SU-DHL-6 (cell line): ENCODE measurements around the gene DNAH14.

ENCODE experiments used
- H2AFZ ChIP-seq: fragments of 200-600 bp; sonication (generic); 2 replicates; pipeline ENCODE4 v1.6.1; 2014; ENCODE audit warnings: low read depth, mild to moderate bottlenecking, moderate library complexity, mixed read lengths, antibody characterized with exemption, low read length; ENCODE audit not compliant: severe bottlenecking
- H3F3A ChIP-seq: fragments of 200-600 bp; shearing (Covaris generic); 2 replicates; pipeline ENCODE4 v1.6.0; 2016; ENCODE audit warnings: antibody characterized with exemption, mild to moderate bottlenecking; ENCODE audit not compliant: insufficient read depth
- H3K27ac ChIP-seq: fragments of 200-600 bp; sonication (generic); 2 replicates; pipeline ENCODE4 v1.5.1; 2016; ENCODE audit warnings: low read depth, mild to moderate bottlenecking, low read length, moderate library complexity, mixed read lengths
- H3K27me3 ChIP-seq: fragments of 200-600 bp; sonication (generic), shearing (Covaris generic); 2 replicates; pipeline ENCODE4 v1.6.0; 2014; ENCODE audit warnings: mild to moderate bottlenecking, low read length
- H3K36me3 ChIP-seq: fragments of 200-600 bp; sonication (generic); 2 replicates; pipeline ENCODE4 v1.6.1; 2014; ENCODE audit warnings: mild to moderate bottlenecking, low read length, mixed read lengths
- H3K4me2 ChIP-seq: fragments of 300-600, 200-600 bp; shearing (Covaris generic), sonication (generic); 2 replicates; pipeline ENCODE4 v1.6.0; 2014; ENCODE audit warnings: low read length, low read depth, mild to moderate bottlenecking; ENCODE audit not compliant: poor library complexity, severe bottlenecking
- H3K4me3 ChIP-seq: fragments of 200-600 bp; sonication (generic); 2 replicates; pipeline ENCODE4 v1.5.1; 2014; ENCODE audit warnings: antibody characterized with exemption, low read length, mild to moderate bottlenecking, mixed read lengths; ENCODE audit not compliant: insufficient read depth, poor library complexity, severe bottlenecking
- H3K79me2 ChIP-seq: fragments of 200-600 bp; sonication (generic); 2 replicates; pipeline ENCODE4 v1.6.1; 2014; ENCODE audit warnings: mild to moderate bottlenecking, low read length, moderate library complexity; ENCODE audit not compliant: insufficient read depth
- H3K9ac ChIP-seq: fragments of 200-600 bp; sonication (generic); 2 replicates; pipeline ENCODE4 v1.7.0; 2014; ENCODE audit warnings: mild to moderate bottlenecking, low read length
- H3K9me2 ChIP-seq: fragments of 200-600 bp; sonication (generic); replicated peaks from 2 replicates; pipeline ENCODE4 v1.6.1; 2014; ENCODE audit warnings: low read length; ENCODE audit not compliant: insufficient read depth
- H3K9me3 ChIP-seq: fragments of 200-600 bp; sonication (generic); 2 replicates; pipeline ENCODE4 v1.6.1; 2014; ENCODE audit warnings: low read length, mixed read lengths; ENCODE audit not compliant: insufficient read depth
- H4K20me1 ChIP-seq: fragments of 200-600 bp; sonication (generic); 2 replicates; pipeline ENCODE4 v1.6.1; 2014; ENCODE audit warnings: low read depth, mild to moderate bottlenecking, antibody characterized with exemption, low read length, moderate library complexity, mixed read lengths
- EZH2phosphoT487 ChIP-seq: fragments of 200-600 bp; sonication (generic), shearing (Covaris generic); conservative IDR thresholded peaks from 2 replicates; pipeline ENCODE4 v1.6.1; 2018; ENCODE audit warnings: mild to moderate bottlenecking, antibody characterized with exemption, low read length, moderate library complexity, mixed read lengths
- TF ChIP-seq, protein P1 (sequence below): fragments of 200-600 bp; sonication (generic); IDR thresholded peaks from one replicate; pipeline ENCODE4 v1.5.1; 2017; ENCODE audit warnings: antibody characterized with exemption, mild to moderate bottlenecking, low read length, moderate library complexity; ENCODE audit not compliant: insufficient read depth, poor library complexity, severe bottlenecking

The DNAH14 gene

GRCh38 chr1:225350872-225351271 lies 421.4 kb downstream of the DNAH14 start:
- no peaks in the 10 kb centered on the region for H3K27me3 ChIP-seq
- H3K27ac ChIP-seq: no peak overlapping the region
- H2AFZ ChIP-seq: no peak overlapping the region
- no peak overlapping the region for H3K4me2 ChIP-seq
- no peaks in the 10 kb centered on the region for H3K9me2 ChIP-seq
- H3K9me3 ChIP-seq: no peaks in the 10 kb centered on the region
- TF ChIP-seq, protein P1, sequence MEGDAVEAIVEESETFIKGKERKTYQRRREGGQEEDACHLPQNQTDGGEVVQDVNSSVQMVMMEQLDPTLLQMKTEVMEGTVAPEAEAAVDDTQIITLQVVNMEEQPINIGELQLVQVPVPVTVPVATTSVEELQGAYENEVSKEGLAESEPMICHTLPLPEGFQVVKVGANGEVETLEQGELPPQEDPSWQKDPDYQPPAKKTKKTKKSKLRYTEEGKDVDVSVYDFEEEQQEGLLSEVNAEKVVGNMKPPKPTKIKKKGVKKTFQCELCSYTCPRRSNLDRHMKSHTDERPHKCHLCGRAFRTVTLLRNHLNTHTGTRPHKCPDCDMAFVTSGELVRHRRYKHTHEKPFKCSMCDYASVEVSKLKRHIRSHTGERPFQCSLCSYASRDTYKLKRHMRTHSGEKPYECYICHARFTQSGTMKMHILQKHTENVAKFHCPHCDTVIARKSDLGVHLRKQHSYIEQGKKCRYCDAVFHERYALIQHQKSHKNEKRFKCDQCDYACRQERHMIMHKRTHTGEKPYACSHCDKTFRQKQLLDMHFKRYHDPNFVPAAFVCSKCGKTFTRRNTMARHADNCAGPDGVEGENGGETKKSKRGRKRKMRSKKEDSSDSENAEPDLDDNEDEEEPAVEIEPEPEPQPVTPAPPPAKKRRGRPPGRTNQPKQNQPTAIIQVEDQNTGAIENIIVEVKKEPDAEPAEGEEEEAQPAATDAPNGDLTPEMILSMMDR: no peak
- TF ChIP-seq EZH2phosphoT487: no peak
- H3K4me3 ChIP-seq: no peak overlapping the region
- no peaks in the 10 kb centered on the region; the same call in 1 of the 2 replicates for H3F3A ChIP-seq
- H4K20me1 ChIP-seq: no peaks in the 10 kb centered on the region
- H3K9ac ChIP-seq: no peak overlapping the region
- H3K36me3 ChIP-seq: no peaks in the 10 kb centered on the region
- H3K79me2 ChIP-seq: no peaks in the 10 kb centered on the region

DNA sequence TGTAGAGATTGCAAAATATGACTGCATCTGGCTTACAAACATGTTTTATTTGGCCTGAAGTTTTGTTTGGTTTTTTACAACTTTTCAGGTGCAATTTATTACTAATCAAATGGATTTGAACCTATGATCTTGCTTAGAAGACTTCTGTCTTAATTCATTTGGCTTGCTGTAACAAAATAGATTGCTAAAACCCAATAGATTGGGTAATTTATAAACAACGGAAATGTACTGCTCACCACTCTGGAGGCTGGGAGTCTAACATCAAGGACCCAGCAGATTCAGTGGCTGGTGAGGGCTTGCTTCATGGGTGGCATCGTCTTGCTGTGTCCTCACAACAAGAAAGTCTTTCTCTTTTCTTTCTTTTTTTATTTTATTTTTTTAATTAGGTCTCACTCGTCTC lies 425.4 kb downstream of the DNAH14 start:
- H3K4me2 ChIP-seq: no peak overlapping the region
- no peaks in the 10 kb centered on the region; the same call in 1 of the 2 replicates for H3F3A ChIP-seq
- H3K27ac ChIP-seq: no peak overlapping the region
- H3K27me3 ChIP-seq: no peaks in the 10 kb centered on the region
- H3K9ac ChIP-seq: no peak overlapping the region
- no peaks in the 10 kb centered on the region for H4K20me1 ChIP-seq
- no peak overlapping the region for H3K4me3 ChIP-seq
- no peaks in the 10 kb centered on the region for H3K36me3 ChIP-seq
- no peaks in the 10 kb centered on the region for H3K9me3 ChIP-seq
- TF ChIP-seq EZH2phosphoT487: no peak
- TF ChIP-seq, protein P1: no peak
- no peaks in the 10 kb centered on the region for H3K79me2 ChIP-seq
- H2AFZ ChIP-seq: no peak overlapping the region
- no peaks in the 10 kb centered on the region for H3K9me2 ChIP-seq

DNA sequence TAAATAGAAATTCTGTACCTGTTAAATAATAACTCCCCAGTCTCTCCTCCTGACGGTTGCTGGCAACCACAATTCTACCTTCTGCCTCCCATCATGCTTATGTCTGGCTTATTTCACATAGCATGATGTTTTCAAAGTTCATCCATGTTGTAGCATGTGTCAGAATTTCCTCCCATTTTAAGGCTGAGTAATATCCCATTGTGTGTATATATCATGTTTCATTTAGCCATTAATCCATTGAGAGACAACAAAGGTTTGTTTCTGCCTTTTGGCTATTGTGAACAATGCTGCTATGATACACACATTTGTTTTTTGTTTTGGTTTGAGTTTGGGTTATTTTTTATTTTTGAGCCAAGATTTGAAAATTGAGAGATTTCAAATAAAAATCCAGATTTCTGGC lies 426.4 kb downstream of the DNAH14 start:
- no peaks in the 10 kb centered on the region for H3K27me3 ChIP-seq
- no peak overlapping the region for H3K27ac ChIP-seq

More for the DNA sequence above, 426.4 kb downstream of the DNAH14 start:
- no peak overlapping the region for H3K4me2 ChIP-seq
- H3F3A ChIP-seq: no peaks in the 10 kb centered on the region; the same call in 1 of the 2 replicates
- TF ChIP-seq, protein P1: no peak
- no peaks in the 10 kb centered on the region for H3K9me3 ChIP-seq
- H4K20me1 ChIP-seq: no peaks in the 10 kb centered on the region
- no peaks in the 10 kb centered on the region for H3K36me3 ChIP-seq
- no peak overlapping the region for H3K4me3 ChIP-seq
- no peak overlapping the region for H3K9ac ChIP-seq
- H3K9me2 ChIP-seq: no peaks in the 10 kb centered on the region
- no peaks in the 10 kb centered on the region for H3K79me2 ChIP-seq
- no peak overlapping the region for H2AFZ ChIP-seq
